ENCODE results near the gene CTXND2. TPM values are rescaled to one million over a fixed set of nuclear protein-coding genes. Genes with fewer than 3 reads are reported as not detected.

The CTXND2 gene
- total and polyA plus RNA-seq, 2 donors (not counting 3 experiments of a cell fraction or from before 2014, with no cell fraction given) = not detected

DNA sequence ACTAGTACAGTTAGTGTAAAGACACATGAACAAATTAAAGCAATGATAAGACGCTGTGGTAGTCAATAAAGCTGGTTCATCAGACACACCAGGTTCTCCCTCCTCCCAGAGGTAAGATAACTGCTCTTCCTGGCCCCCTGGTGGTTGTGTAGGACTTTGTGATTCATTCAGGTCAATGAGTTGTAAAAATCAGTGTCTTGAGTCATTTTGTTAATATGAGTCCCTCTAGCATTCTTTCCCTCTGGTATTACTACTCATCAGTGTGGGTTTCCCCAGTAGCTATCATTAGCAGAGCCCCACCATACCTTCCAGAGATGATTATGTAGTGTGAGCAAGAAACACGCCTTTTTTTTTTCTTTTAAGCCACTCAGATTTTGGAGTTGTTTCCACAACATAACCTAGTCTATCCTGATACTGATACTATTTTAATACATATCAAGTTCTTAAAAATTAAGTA lies 35.6 kb downstream of the CTXND2 start:
- H2AFZ ChIP-seq (ENCODE audit: low read depth, low read length) = no peak overlapping the region
- no peaks in the 10 kb centered on the region for H3K9me3 ChIP-seq (replicated peaks; ENCODE audit: control insufficient read depth, insufficient read depth, low read length)
- no peak overlapping the region for H3K4me2 ChIP-seq (ENCODE audit: insufficient read depth, low read length)
- dilution Hi-C loops (cut with MboI; ENCODE audit: extremely low pct_ligation_motif_present, low sequenced_read_pairs) = no loop called here
- H3K9ac ChIP-seq (replicated peaks; ENCODE audit: extremely low read depth, insufficient read depth, low read length) = no peak overlapping the region
- H3K27ac ChIP-seq (ENCODE audit: insufficient read depth, low read depth, low read length) = no peak overlapping the region
- H3K36me3 ChIP-seq (ENCODE audit: control insufficient read depth in 2 of 2, extremely low read depth in 1 of 2, insufficient read depth in 2 of 2, low read length in 2 of 2) = peaks cover 0 to under 1% of the 10 kb centered on the region in 2 experiments
- POLR2A ChIA-PET = no interaction called here
- H4K20me1 ChIP-seq (replicated peaks; ENCODE audit: control insufficient read depth, extremely low read depth, insufficient read depth, low read length) = no peaks in the 10 kb centered on the region
- H3K79me2 ChIP-seq (ENCODE audit: control insufficient read depth, insufficient read depth, low read length) = peaks cover 6% of the 10 kb centered on the region
- intact Hi-C loops (cut with micrococcal nuclease) = loop anchor here (1.0 to 5.0 kb wide), 5 partner anchors 46 to 665 kb away; partner anchors contain the start of genes ARNT and CA14
- peaks cover 6% of the 10 kb centered on the region for H3K4me1 ChIP-seq (ENCODE audit: control insufficient read depth, extremely low read depth, insufficient read depth, low read length)
- no peak overlapping the region for H3K4me3 ChIP-seq (replicated peaks in 1 of 3; ENCODE audit: insufficient read depth in 1 of 3, low read depth in 1 of 3, low read length in 3 of 3)
- BruUV-seq (replicated peaks) = no TSS peak
- peak; percentile 86 for FAIRE-seq
- H3K9me1 ChIP-seq (replicated peaks; ENCODE audit: control insufficient read depth, extremely low read depth, insufficient read depth, low read length) = no peaks in the 10 kb centered on the region
- TF ChIP-seq POLR2AphosphoS5 (IDR thresholded peaks at IDR 0.05; ENCODE audit: insufficient read depth, low read depth, low read length) (no peak), FOS (IDR thresholded peaks at IDR 0.05; ENCODE audit: borderline replicate concordance, insufficient read depth, low read length) (peak; percentile 37), JUN (IDR thresholded peaks at IDR 0.05; ENCODE audit: borderline replicate concordance, insufficient read depth, insufficient read length, low read depth) (peak; percentile 23), EZH2 (IDR thresholded peaks at IDR 0.05; ENCODE audit: borderline replicate concordance, low read depth, low read length, severe bottlenecking) (no peak), GATA2 (IDR thresholded peaks at IDR 0.05; ENCODE audit: insufficient read depth, insufficient read length, low read depth, low read length) (no peak), POLR2A (IDR thresholded peaks at IDR 0.05; ENCODE audit: low read depth, low read length) (no peak), MYC (IDR thresholded peaks at IDR 0.05; ENCODE audit: low read depth, low read length) (no peak)
- TF ChIP-seq, protein P1, sequence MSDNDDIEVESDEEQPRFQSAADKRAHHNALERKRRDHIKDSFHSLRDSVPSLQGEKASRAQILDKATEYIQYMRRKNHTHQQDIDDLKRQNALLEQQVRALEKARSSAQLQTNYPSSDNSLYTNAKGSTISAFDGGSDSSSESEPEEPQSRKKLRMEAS (IDR thresholded peaks at IDR 0.05; ENCODE audit: insufficient read depth, insufficient read length) = no peak
- TF ChIP-seq, protein P2, sequence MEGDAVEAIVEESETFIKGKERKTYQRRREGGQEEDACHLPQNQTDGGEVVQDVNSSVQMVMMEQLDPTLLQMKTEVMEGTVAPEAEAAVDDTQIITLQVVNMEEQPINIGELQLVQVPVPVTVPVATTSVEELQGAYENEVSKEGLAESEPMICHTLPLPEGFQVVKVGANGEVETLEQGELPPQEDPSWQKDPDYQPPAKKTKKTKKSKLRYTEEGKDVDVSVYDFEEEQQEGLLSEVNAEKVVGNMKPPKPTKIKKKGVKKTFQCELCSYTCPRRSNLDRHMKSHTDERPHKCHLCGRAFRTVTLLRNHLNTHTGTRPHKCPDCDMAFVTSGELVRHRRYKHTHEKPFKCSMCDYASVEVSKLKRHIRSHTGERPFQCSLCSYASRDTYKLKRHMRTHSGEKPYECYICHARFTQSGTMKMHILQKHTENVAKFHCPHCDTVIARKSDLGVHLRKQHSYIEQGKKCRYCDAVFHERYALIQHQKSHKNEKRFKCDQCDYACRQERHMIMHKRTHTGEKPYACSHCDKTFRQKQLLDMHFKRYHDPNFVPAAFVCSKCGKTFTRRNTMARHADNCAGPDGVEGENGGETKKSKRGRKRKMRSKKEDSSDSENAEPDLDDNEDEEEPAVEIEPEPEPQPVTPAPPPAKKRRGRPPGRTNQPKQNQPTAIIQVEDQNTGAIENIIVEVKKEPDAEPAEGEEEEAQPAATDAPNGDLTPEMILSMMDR (IDR thresholded peaks at IDR 0.05; ENCODE audit: extremely low read depth in 1 of 2, insufficient read depth in 1 of 2, low read depth in 1 of 2, low read length in 2 of 2) = peak; percentile 68
- no peaks in the 10 kb centered on the region for H3K27me3 ChIP-seq (ENCODE audit: control insufficient read depth in 2 of 2, insufficient read depth in 2 of 2, low read length in 2 of 2)
- peak; percentile 72 for DNase-seq (ENCODE audit: low read depth, low spot score)
- CTCF ChIA-PET = interaction anchor here (0.6 to 2.5 kb wide), 36 partner anchors 10 to 416 kb away, joined by 3 to 19 read pairs (median 4); partner anchors contain the start of genes CTSK, CTXND2, FALEC and GOLPH3L

All from endothelial cell of umbilical vein (primary cell).